PC-9 (cell line): ENCODE data around the gene PITPNC1. TPM values are rescaled to one million over a fixed set of nuclear protein-coding genes. Genes with fewer than 3 reads are reported as not detected.

Experiments used
- BruUV-seq: library from RNA; stranded (reverse); fragments of 400-500 nt; replicated peaks from 2 replicates; lab custom pipeline; 2021; lab: Mats Ljungman, UMichigan
- CTCF ChIA-PET: fragments of 300-600 bp; sonication (Branson Sonifier 250); formaldehyde crosslinking; loops from one replicate; lab custom pipeline; 2022; ENCODE audit warnings: antibody characterized with exemption; lab: Charles Lee
- POLR2A ChIA-PET: fragments of 300-600 bp; sonication (Branson Sonifier 250); formaldehyde crosslinking; loops from one replicate; lab custom pipeline; 2022; ENCODE audit warnings: antibody characterized with exemption; ENCODE audit not compliant: unreplicated experiment; lab: Charles Lee
- DNase-seq, 2 experiments: peaks; one replicate each; pipeline versions ENCODE4 v3.0.0 to v3.0.0-alpha.2; 2015 to 2022; ENCODE audit warnings: mixed read lengths in 1 of 2
- H2AFZ ChIP-seq: fragments of 200-600 bp; sonication (generic); 2 replicates; pipeline ENCODE4 v1.8.1; 2017; ENCODE audit warnings: antibody characterized with exemption
- H3F3A ChIP-seq: fragments of 200-600 bp; sonication (generic); 2 replicates; pipeline ENCODE4 v1.8.1; 2017; ENCODE audit warnings: antibody characterized with exemption, mild to moderate bottlenecking, low read depth; ENCODE audit not compliant: insufficient read depth
- H3K27ac ChIP-seq: fragments of 200-600 bp; sonication (generic); 2 replicates; pipeline ENCODE4 v1.6.1; 2016; ENCODE audit warnings: mixed run types
- H3K27me3 ChIP-seq: fragments of 200-600 bp; sonication (generic); 2 replicates; pipeline ENCODE4 v1.6.1; 2016; ENCODE audit warnings: low read depth, mixed run types; ENCODE audit not compliant: insufficient read depth
- H3K36me3 ChIP-seq: fragments of 200-600 bp; sonication (generic); 2 replicates; pipeline ENCODE4 v1.6.1; 2016; ENCODE audit warnings: low read depth, mixed run types
- H3K4me1 ChIP-seq: fragments of 200-600 bp; sonication (generic); replicated peaks from 2 replicates; pipeline ENCODE4 v1.6.1; 2016; ENCODE audit warnings: mixed run types; ENCODE audit not compliant: insufficient read depth
- H3K4me2 ChIP-seq: fragments of 200-600 bp; sonication (generic); 2 replicates; pipeline ENCODE4 v1.6.1; 2017; ENCODE audit warnings: mixed run types
- H3K4me3 ChIP-seq: fragments of 200-600 bp; sonication (generic); 2 replicates; pipeline ENCODE4 v1.6.1; 2016; ENCODE audit warnings: mixed run types
- H3K79me2 ChIP-seq: fragments of 200-600 bp; sonication (generic); 2 replicates; pipeline ENCODE4 v1.6.1; 2017; ENCODE audit warnings: low read depth, mixed run types
- H3K9me2 ChIP-seq: fragments of 200-600 bp; sonication (generic); 2 replicates; pipeline ENCODE4 v1.8.1; 2017; ENCODE audit warnings: mild to moderate bottlenecking; ENCODE audit not compliant: insufficient read depth
- H3K9me3 ChIP-seq: fragments of 200-600 bp; sonication (generic); 2 replicates; pipeline ENCODE4 v1.8.1; 2016; ENCODE audit warnings: low read depth; ENCODE audit not compliant: insufficient read depth
- H4K20me1 ChIP-seq: fragments of 200-600 bp; sonication (generic); 2 replicates; pipeline ENCODE4 v1.8.1; 2017; ENCODE audit not compliant: insufficient read depth
- CTCF ChIP-seq: fragments of 200-600 bp; sonication (generic); conservative IDR thresholded peaks from 2 replicates; pipeline ENCODE4 v1.6.1; 2017; ENCODE audit warnings: mixed run types, antibody characterized with exemption, mild to moderate bottlenecking, moderate library complexity
- EZH2 ChIP-seq: fragments of 200-600 bp; sonication (generic); IDR thresholded peaks from 2 replicates; pipeline ENCODE4 v1.8.0; 2017; ENCODE audit warnings: antibody characterized with exemption, low read depth
- intact Hi-C: fragments of 100-400 bp; cut with micrococcal nuclease; formaldehyde crosslinking; loops from one replicate; pipeline ENCODE4 v1.10.0; 2022; ENCODE audit not compliant: unreplicated experiment
- total RNA-seq: library from RNA; stranded (reverse); gene quantifications from 2 replicates; pipeline ENCODE4 v1.2.3, GENCODE V29; 2021

PITPNC1 gene
- total RNA-seq, 1 experiment from 2014 or later = 6.0 TPM

DNA sequence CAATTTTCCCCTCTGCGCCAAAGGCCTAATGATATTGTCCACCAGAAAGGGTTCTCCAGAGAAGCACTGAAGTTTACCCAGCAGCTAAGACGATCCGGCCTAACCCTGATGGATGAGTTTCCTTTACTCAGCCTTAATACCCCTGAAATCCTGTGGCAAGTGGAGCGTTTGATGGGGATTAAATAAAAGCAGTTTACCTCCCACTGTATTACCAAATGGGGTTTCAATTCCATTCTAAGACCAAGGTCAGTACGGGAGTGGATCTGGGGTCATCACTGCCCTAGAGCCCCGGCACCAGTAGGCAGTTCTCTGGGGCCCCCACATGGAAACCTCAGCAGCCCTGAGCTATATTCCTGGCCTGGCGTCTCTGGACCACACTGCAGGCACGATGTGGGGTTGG lies 243.6 kb downstream of the PITPNC1 start:
- H3K79me2 ChIP-seq = no peaks in the 10 kb centered on the region
- no peaks in the 10 kb centered on the region for H3K9me2 ChIP-seq
- no peak overlapping the region for H3K4me2 ChIP-seq
- DNase-seq = no peak
- no peak for TF ChIP-seq CTCF
- TF ChIP-seq EZH2 = no peak
- intact Hi-C loops = no loop called here
- ChIA-PET POLR2A (no interaction called here), CTCF (no interaction called here)
- H3K9me3 ChIP-seq = no peaks in the 10 kb centered on the region
- H3K4me1 ChIP-seq = no peaks in the 10 kb centered on the region
- no peaks in the 10 kb centered on the region for H3K36me3 ChIP-seq
- no peak overlapping the region for H2AFZ ChIP-seq
- BruUV-seq = no TSS peak
- no peaks in the 10 kb centered on the region for H3F3A ChIP-seq
- no peaks in the 10 kb centered on the region for H3K27me3 ChIP-seq
- no peak overlapping the region for H3K27ac ChIP-seq
- H3K4me3 ChIP-seq = no peak overlapping the region
- no peaks in the 10 kb centered on the region for H4K20me1 ChIP-seq

DNA sequence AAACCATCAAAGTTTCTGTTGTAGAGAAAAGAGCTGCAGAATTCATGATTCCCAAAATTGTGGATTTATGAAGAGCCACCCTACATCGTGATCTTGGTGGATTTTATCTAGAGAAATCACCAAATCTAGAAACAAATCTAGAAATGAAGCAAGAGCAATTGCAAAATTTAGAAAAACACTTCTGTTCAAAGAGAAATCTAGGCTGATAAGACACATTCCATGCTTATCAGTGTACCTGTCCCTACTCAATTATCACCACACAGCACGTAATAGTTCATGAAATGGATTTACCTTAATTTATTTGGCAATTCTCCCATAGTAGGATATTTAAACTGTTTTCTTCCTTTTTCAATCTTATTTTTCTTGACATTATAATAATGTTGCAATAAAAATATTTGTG lies 246.7 kb downstream of the PITPNC1 start:
- DNase-seq = no peak
- CTCF ChIA-PET = no interaction called here

DNA sequence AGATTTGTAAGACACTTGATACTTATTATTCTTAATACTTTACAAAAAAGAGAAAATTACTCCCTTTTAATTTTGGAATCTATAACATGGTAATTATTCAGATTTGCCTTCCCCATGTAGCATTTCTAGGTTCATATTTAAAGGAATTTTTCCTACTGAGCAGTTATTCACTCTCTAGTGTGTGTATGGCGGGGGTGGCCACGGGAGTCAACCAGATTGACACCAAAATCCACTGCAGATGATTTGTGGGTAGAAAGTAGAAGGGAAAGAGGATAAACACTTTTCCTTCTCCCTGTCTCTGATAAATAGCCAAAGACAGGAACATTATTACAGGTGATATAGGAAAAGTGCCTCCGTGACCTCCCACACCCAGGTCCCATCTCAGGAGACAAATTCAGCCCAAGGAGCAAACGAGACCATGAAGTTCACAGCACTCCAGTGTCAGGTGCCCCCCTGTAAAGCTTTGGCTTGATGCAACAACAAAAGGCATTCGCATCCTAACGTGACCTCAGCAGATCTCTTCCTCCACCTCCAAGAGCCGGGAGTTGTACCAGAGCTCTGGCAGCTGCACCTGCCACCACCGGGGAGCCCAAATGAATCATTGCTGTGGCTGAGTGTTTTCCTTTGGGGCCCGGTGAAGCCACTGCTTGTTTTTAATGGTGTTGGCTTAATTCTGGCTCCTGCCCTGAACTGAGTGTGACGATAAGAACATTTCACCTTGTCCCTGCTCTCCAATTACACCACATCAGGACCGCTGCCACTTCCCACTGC lies 248.0 kb downstream of the PITPNC1 start:
- no peaks in the 10 kb centered on the region for H3F3A ChIP-seq
- intact Hi-C loops = no loop called here
- CTCF ChIA-PET = no interaction called here
- BruUV-seq = no TSS peak
- no peaks in the 10 kb centered on the region for H3K9me3 ChIP-seq
- no peaks in the 10 kb centered on the region for H3K4me1 ChIP-seq
- H3K27ac ChIP-seq = no peak overlapping the region
- no peaks in the 10 kb centered on the region; the same call in 1 of the 2 replicates for H3K9me2 ChIP-seq
- H3K27me3 ChIP-seq = no peaks in the 10 kb centered on the region
- H3K36me3 ChIP-seq = no peaks in the 10 kb centered on the region
- no peaks in the 10 kb centered on the region for H3K79me2 ChIP-seq
- H4K20me1 ChIP-seq = no peaks in the 10 kb centered on the region
- no peak overlapping the region for H3K4me3 ChIP-seq
- H2AFZ ChIP-seq = no peak overlapping the region
- no peak for TF ChIP-seq EZH2
- POLR2A ChIA-PET = no interaction called here
- no peak for DNase-seq
- no peak overlapping the region for H3K4me2 ChIP-seq

More for the DNA sequence above, 246.7 kb downstream of the PITPNC1 start:
- no peaks in the 10 kb centered on the region for H4K20me1 ChIP-seq
- no peaks in the 10 kb centered on the region for H3K36me3 ChIP-seq
- no peak overlapping the region for H2AFZ ChIP-seq
- no peaks in the 10 kb centered on the region for H3K4me1 ChIP-seq
- no peaks in the 10 kb centered on the region for H3K27me3 ChIP-seq
- POLR2A ChIA-PET = no interaction called here
- no peak overlapping the region for H3K27ac ChIP-seq
- TF ChIP-seq CTCF = no peak
- no peak for TF ChIP-seq EZH2
- H3F3A ChIP-seq = no peaks in the 10 kb centered on the region
- intact Hi-C loops = no loop called here
- H3K79me2 ChIP-seq = no peaks in the 10 kb centered on the region
- H3K4me2 ChIP-seq = no peak overlapping the region
- H3K9me2 ChIP-seq = no peaks in the 10 kb centered on the region; the same call in 1 of the 2 replicates
- no peak overlapping the region for H3K4me3 ChIP-seq
- no TSS peak for BruUV-seq
- H3K9me3 ChIP-seq = no peaks in the 10 kb centered on the region
